Measurements from ENCODE around the gene TLE3.
A peak's percentile ranks its signal among the peaks of the same experiment; 100 is the strongest.

The TLE3 gene

DNA sequence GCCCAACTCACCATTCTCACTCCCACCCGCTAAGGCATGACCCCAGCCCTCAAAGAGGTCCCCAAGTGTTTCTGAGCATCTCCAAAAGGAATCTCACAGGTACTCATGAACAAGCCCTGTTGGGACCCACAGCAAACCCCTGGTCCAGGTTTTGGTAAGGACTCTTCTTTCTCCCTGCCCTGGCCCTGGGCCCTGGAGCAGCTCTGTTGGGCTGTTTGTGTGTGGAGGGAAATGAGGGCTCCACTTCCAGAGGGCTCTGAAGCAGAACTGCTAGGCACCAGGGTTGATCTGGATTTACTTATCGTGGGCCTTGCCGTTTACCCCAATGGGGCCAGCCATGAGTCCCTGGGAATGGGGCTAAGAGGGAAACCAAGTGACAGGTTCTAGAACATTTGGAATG lies 92.9 kb downstream of the TLE3 start:
- TF ChIP-seq CTCF (IDR thresholded peaks at IDR 0.05; ENCODE audit: low read depth, low read length) = no peak
- H3K9me3 ChIP-seq (ENCODE audit: severe bottlenecking) = peaks cover 8% of the 10 kb centered on the region
- no peak for DNase-seq

GRCh38 chr15:70002897-70003296 lies 94.8 kb downstream of the TLE3 start:
- Histone ChIP-seq H3K36me3 (no peaks in the 10 kb centered on the region), H3K9me3 (ENCODE audit: severe bottlenecking) (peaks cover 8% of the 10 kb centered on the region), H3K27ac (no peak overlapping the region), H3K4me3 (ENCODE audit: low read depth, low read length) (no peak overlapping the region), H3K27me3 (ENCODE audit: insufficient read depth, low read depth, severe bottlenecking) (no peaks in the 10 kb centered on the region)
- no peak for TF ChIP-seq CTCF (IDR thresholded peaks at IDR 0.05; ENCODE audit: low read depth, low read length)
- no peak for DNase-seq

More for the DNA sequence above, 92.9 kb downstream of the TLE3 start:
- Histone ChIP-seq H3K4me3 (ENCODE audit: low read depth, low read length) (no peak overlapping the region), H3K27me3 (ENCODE audit: insufficient read depth, low read depth, severe bottlenecking) (no peaks in the 10 kb centered on the region), H3K36me3 (no peaks in the 10 kb centered on the region), H3K27ac (no peak overlapping the region)

DNA sequence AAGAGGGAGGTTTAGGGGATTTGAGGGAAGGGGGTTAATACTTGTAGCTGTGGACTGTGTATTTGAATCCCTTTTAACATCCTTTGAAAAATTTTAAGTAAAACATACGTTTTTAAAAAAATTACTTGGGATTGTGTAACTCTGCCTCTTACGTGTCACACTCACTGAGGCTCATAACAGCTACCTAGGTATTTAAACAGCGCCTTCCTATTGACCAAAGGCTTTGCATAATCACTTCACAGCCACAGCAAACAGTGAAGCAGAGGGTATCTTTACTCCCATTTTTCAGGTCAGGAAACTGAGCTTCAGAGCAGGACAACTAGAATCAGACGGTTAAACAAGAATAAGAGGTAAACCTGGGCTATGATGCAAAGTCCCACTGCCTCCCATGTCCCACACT lies 95.9 kb downstream of the TLE3 start:
- Histone ChIP-seq H3K4me3 (ENCODE audit: low read depth, low read length) (no peak overlapping the region), H3K27me3 (ENCODE audit: insufficient read depth, low read depth, severe bottlenecking) (no peaks in the 10 kb centered on the region), H3K9me3 (ENCODE audit: severe bottlenecking) (peaks cover 8% of the 10 kb centered on the region), H3K27ac (peak overlapping the region; percentile 10; the same call in 1 of the 2 replicates), H3K36me3 (no peaks in the 10 kb centered on the region)
- no peak for DNase-seq
- no peak for TF ChIP-seq CTCF (IDR thresholded peaks at IDR 0.05; ENCODE audit: low read depth, low read length)

DNA sequence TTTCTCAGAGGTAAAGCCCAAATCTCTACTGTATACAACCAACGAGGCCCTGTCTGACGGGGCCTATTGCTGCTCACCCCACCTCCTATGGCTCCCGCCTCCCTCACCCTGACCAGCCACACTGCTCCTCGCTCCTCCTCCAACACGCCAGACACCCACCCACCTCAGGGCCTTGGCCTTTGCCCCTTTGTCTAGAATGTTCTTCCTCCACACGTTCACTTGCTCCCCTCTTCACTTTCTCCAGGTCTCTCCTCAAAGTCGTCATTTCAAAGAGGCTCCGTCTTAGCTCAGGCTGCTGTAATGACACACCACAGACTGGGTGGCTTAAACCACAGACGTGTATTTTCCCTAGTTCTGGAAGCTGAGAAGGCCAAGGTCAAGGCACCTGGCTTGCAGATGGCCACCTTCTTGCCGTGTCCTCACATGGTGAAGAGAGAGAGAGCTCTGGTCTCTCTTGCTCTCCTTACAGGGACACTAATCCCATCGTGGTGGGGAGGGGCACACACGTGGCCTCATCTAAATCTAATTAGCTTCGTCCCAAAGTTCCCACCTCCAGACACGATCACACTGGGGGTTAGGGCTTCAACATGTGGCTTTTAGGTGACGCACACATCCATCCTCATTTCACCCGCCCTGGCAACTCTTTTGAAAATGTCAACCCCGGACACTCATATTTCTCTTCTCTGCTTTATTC lies 98.2 kb downstream of the TLE3 start:
- Histone ChIP-seq H3K27ac (peak overlapping the region; percentile 59), H3K4me3 (ENCODE audit: low read depth, low read length) (no peak overlapping the region), H3K27me3 (ENCODE audit: insufficient read depth, low read depth, severe bottlenecking) (no peaks in the 10 kb centered on the region), H3K9me3 (ENCODE audit: severe bottlenecking) (peaks cover 8% of the 10 kb centered on the region), H3K36me3 (no peaks in the 10 kb centered on the region)
- no peak for TF ChIP-seq CTCF (IDR thresholded peaks at IDR 0.05; ENCODE audit: low read depth, low read length)
- DNase-seq = peak; percentile 84

DNA sequence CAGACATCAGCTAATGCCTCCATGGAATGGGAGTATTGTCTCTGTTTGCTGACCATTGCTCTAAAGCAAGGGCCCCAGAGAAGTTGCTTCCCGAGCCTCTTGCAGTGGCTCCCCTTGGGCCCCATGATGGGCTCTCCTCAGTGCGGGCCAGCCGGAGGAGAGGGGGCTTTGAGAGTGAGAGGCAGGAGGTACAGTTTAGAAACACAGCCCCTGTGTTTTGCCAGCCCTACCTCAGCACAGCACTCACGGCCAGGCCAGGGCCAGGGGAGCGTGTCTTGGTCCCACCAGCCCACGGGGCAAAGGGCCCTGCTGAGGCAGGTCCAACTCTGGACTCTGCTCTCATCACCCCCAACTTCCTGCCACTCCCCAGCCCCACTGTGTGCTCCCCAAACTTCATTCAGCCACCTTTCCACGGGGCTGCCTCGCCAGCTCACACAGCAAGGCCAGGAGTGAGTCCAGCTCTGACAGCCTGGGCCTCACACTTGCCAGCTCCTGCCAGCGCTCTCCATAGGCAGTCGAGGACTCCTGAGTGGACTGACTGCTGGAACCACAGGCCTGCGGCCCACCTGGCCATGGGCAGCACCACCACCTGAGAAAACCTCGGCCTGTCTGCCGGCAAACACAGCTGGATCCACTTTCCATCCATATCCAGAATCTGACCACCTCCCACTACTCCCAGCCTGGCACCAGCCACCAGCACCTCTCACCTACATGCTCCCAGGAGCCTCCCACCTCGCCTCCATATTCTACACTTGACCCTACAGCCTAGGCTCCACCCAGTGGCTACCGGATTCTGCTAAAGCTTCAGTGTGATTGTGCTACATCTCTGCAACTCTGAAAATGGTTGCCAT lies 99.0 kb downstream of the TLE3 start:
- Histone ChIP-seq H3K27ac (peak overlapping the region; percentile 78), H3K27me3 (ENCODE audit: insufficient read depth, low read depth, severe bottlenecking) (no peaks in the 10 kb centered on the region), H3K4me3 (ENCODE audit: low read depth, low read length) (no peak overlapping the region), H3K36me3 (no peaks in the 10 kb centered on the region), H3K9me3 (ENCODE audit: severe bottlenecking) (peaks cover 8% of the 10 kb centered on the region)
- no peak for DNase-seq
- TF ChIP-seq CTCF (IDR thresholded peaks at IDR 0.05; ENCODE audit: low read depth, low read length) = no peak
